NCI-H1048 (cell line): ENCODE results near the gene PAIP2.
"Not testable (repeated sequence)": the region's sequence is repeated elsewhere in the genome, so short reads cannot be mapped to it uniquely, and the experiment has no call there.

Experiments
- DNase-seq: peaks from one replicate; lab custom pipeline; 2025; lab: John Stamatoyannopoulos, UW

The PAIP2 gene

GRCh38 chr5:139378101-139378825 lies 36.6 kb downstream of the PAIP2 start:
- no peak for DNase-seq

GRCh38 chr5:139378941-139379361 lies 37.3 kb downstream of the PAIP2 start:
- no peak for DNase-seq

GRCh38 chr5:139379626-139380449 lies 38.2 kb downstream of the PAIP2 start:
- no peak for DNase-seq

- DNase-seq, result no peak
Measured at GRCh38 chr5:139381837-139382761, 40.4 kb downstream of the PAIP2 start.

GRCh38 chr5:139382807-139383206 lies 41.2 kb downstream of the PAIP2 start:
- no peak for DNase-seq

GRCh38 chr5:139383275-139383992 lies 41.8 kb downstream of the PAIP2 start, which contains the start of gene SLC23A1:
SLC23A1 (minus strand) TSS chr5:139383297; CDS start chr5:139383253, 44 bp downstream.
- no peak for DNase-seq

- DNase-seq, result no peak
Measured at GRCh38 chr5:139383993-139384590, 42.4 kb downstream of the PAIP2 start.

GRCh38 chr5:139384591-139385051 lies 43.0 kb downstream of the PAIP2 start:
- no peak for DNase-seq

- DNase-seq, result no peak
Measured at GRCh38 chr5:139385061-139386049, 43.7 kb downstream of the PAIP2 start.

- no peak for DNase-seq
Measured at GRCh38 chr5:139386050-139386438, 44.4 kb downstream of the PAIP2 start.

GRCh38 chr5:139386956-139387355 lies 45.3 kb downstream of the PAIP2 start:
- DNase-seq, result not testable (repeated sequence)

GRCh38 chr5:139387611-139388197 lies 46.0 kb downstream of the PAIP2 start:
- DNase-seq, result no peak

- DNase-seq, result no peak
Measured at GRCh38 chr5:139388198-139388821, 46.7 kb downstream of the PAIP2 start.

- no peak for DNase-seq
Measured at GRCh38 chr5:139389701-139390638, 48.3 kb downstream of the PAIP2 start, which contains the start of gene MZB1. MZB1 (minus strand) TSS chr5:139389913; CDS start chr5:139389856, 57 bp downstream.

GRCh38 chr5:139390639-139391569 lies 49.2 kb downstream of the PAIP2 start:
- no peak for DNase-seq

- no peak for DNase-seq
Measured at GRCh38 chr5:139391570-139392323, 50.1 kb downstream of the PAIP2 start.
